Measurements from ENCODE around the gene EVA1C.
"Not testable (repeated sequence)": the region's sequence is repeated elsewhere in the genome, so short reads cannot be mapped to it uniquely, and the experiment has no call there.

- TF ChIP-seq CTCF, POLR2A (IDR thresholded peaks at IDR 0.05): not testable (repeated sequence)
Measured at GRCh38 chr21:32450881-32451701, 38.6 kb downstream of the EVA1C start.
